DMS 273 (cell line): Measurements from ENCODE around the gene BMI1.
"Not testable (repeated sequence)": the region's sequence is repeated elsewhere in the genome, so short reads cannot be mapped to it uniquely, and the experiment has no call there.

Experiments
- DNase-seq: peaks from one replicate; lab custom pipeline; 2025; ENCODE audit not compliant: unreplicated experiment; lab: John Stamatoyannopoulos, UW

BMI1 gene

DNA sequence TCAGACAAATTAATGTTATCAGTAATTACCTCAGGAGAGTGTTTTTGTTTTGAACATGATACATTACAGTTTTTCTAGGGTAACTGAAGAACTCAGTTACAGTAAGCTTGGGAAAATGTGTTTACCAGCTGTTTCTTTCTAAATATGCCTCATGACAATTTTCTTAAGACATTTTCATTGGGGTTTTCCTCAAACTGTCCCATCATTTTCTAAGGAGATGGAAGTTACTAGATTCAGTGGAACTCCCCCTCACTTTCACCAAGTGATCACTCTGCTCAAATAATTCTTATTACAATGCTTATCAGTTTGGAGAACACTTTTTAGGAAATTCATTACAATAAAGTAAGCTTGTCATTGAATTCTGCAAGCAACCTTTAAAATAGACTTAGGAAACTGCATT is 18.0 kb downstream of the BMI1 start:
- no peak for DNase-seq

DNA sequence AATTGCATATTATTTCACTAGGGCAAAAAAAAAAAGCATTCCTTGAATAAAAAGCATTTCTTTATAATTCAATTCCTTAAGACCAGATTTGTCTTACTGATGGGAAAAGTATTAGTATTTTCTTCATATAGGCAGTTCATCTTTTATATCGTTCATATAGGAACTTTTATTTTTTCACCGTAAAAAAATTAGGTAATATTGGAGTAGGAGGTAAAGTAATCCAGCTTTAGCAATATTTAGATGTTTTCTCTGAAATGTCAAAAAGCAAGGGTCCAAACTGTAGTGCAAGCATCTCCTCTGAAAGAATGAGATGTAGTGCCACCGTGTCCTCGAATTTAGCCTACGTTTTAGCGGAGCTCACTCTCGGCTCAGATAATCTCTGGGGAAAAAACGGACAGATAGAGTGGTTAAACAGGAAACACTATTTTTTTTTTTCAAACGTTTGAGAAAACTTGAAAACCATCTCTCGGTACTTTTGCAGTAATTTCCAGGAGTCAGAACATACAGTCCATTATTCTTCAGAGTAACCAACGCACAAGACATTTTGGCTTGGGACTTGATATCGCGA is 18.9 kb downstream of the BMI1 start:
- DNase-seq: no peak

DNA sequence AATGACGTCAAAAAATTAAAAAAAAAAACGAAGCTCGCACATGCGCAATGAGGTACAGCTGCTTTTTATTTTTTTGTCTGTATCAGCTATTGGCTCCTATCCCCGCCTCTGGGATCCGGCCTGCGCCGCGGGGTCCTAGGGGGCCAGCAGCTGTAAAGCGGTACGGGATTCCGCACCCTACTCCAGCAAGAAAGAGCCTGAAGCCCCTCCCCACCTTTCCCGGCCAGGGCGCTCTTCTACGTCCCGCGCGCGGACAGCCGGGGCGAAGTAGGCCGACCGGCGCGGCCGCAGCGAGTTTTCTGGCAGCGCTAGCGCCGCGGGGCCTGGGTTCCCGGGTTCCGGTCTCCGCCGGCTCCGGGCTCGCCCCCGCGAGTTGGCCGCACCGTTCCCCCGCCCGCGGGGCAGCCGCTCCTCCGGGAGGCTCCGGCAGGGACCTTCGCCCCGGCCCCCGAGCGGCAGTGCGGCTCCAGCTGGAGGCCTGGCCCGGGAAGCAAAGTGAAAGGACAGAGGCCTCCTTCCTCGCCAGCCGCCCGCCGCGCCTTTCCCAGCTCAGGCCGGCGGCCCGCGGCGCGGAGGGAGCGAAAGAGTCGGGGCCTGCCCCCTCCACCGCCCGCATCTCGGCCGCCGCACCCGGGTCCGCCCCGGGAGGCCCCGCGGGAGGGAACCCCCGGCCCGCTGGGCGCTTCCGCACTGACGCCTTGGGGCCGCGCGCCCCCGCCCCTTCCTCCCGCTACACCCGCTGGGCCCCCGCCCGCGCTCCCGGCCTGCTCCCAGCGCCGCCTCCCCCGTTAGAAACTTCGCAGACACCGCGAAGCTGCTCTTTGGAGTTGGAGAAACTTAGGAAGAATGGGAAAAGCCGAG is 19.7 kb downstream of the BMI1 start:
- DNase-seq: peak; percentile 81

DNA sequence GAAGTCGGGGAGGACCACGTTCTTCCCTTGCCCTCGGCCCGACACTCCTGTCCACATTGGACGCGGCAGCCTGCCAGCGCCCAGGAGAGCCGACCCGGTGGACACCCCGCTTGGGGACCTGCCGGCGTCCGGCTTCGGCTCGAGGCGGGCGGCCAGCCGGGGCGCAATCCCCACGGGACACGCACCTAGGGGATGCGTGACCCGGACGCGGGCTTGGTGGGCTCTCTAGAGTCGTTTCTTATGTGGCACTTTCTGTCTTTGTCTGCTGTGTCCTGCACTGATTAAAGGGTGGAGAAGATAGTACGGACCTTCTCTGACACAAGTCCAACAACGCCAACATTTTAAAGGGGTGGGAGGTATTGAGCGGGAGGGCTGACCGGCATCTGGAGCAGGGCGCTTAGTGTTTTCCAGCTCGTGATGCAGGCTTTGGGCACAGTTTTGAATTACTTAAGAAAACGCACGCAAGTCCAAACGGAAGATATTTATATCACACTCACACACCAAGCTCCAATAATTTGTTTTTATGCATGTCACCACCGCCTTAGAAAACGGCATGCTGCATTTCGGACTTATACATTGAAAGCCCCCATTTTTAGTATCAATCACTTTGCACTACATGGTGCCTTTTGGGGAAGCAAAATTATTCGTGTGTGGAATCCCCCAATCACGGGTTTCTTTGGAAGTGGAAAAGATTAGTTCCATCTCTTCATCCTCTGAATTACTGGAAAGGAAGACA is 20.5 kb downstream of the BMI1 start:
- peak; percentile 47 for DNase-seq

DNA sequence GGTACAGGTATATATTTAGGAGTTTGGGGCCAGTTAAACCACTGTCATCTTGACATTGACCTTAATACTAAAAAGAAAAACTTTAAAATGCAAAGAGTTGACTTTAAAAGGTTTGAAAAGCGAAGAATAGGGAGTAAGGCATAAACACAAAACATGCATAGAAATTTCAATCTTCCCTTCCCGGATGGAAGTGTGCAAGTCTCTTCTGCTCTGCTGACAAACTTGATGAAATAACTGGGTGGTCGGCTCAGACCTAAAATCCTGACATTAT is 21.0 kb downstream of the BMI1 start:
- DNase-seq: no peak

DNA sequence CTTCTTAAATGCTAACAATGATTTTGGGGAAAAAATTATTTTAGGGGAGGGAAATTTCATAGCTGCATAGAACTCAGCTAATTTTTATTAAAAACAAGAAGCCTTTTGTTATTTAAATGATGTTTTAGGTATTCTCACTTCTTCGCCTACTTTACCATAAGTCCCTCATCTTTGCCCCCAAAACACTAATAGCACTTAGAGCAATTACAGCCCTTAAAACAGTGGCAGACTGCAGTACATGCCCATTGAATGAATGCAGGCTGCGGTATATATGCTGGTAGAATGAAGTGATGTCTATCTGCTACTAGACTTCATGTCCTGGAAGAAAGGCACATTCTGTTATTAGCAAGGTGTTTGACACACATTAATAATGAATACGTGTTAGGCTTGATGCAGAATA is 21.5 kb downstream of the BMI1 start:
- no peak for DNase-seq

DNA sequence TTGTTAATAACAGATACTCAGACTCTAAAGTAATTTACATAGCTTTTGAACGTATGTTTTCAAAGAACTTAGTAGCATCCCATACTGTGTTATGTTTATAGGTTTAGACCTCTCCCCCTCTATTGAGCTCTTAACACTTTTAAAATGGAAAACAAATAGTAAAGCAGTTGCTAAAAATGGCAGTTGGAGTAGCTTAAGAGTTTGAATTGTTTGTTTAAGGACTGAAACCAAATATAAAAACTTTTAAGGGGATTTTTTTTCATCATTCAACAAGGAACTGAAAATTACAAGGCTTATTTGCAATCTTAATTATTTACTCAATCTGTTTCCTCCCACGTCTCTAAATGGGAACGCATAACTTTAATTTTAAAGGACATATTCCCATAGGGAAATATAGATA is 22.8 kb downstream of the BMI1 start:
- DNase-seq: no peak

DNA sequence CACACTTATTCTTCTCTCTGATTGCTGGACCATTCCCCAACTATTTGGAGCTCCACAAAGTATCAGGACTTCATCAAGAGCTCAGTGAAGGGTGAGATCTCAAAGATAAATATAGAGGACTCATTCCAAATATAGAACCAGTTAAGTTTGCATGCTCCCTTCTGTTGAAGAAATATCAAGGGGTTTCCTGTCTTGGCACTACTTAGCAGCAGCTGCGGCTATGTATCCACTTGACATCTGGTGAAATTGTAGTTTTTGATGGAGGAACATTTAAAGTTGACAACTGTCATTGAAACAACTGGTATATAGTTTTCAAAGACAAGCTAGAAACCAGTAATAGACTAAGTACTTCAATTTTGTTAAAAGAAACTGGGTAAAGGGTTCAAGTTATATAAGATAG is 23.4 kb downstream of the BMI1 start:
- DNase-seq: peak; percentile 44

DNA sequence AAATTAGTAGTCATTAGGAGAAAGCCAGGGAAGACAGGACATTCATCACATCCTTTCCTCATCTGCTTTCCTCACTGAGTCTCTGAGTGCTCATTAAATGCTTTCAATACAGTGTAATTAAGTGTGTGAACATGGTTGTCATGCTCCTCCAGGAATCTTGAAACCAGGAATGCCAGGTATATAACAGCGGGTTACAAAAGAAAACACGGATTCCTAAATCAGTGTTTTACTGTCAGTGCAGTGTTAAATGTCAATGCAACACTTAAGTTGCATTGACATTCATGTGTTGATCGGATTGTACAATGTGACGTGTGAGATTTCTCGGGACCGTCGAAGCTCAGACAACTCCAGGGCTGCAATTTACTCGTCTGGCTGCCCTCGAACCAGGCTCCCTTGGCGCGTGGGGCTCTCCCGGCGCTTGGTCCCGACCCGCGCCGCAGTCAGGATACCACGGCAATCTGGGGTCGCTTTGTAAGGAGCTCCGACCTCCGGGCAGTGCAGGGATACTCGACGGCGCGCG is 23.9 kb downstream of the BMI1 start:
- no peak for DNase-seq

DNA sequence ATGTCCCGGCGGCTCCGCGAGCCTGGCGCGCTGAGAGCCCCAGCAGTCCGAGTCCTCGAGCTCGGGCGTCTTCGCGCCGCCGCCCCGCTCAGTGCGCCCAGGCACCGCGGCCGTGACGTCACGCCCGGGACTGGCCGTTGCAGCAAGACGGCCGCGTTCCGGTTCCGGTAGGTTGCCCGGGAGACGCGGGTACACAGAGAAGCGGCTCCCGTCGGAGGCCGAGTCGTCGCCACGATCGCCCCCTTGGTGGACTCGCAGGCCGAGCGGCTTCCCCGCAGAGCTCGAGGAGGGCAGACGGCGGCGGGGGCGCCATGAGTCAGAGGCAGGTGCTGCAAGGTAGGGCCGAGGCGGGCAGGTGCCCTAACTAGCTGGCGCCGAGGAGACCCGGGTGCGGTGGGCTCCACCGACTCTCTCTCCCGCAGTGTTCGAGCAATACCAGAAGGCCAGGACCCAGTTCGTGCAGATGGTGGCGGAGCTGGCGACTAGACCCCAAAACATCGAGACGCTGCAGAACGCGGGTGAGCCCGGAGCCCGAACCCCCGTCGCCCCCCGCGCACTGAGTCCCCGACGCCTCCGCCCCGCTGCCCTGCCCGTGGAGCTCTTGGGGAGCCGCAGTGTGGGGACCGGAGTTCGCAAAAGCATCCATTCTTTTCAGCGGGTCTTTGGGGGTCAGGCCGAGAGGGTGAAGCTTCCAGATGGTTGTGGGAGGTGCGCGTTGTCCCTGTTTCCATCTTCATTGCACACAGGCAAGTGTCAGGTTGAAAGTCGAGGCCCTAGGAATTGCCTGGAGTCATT is 24.6 kb downstream of the BMI1 start, which contains the start of gene SPAG6:
Gene SPAG6 (plus strand): TSS at position 196 of the 795 bp plus-strand sequence. CDS start 116 bp downstream, at position 312.
- peak; percentile 48 for DNase-seq

DNA sequence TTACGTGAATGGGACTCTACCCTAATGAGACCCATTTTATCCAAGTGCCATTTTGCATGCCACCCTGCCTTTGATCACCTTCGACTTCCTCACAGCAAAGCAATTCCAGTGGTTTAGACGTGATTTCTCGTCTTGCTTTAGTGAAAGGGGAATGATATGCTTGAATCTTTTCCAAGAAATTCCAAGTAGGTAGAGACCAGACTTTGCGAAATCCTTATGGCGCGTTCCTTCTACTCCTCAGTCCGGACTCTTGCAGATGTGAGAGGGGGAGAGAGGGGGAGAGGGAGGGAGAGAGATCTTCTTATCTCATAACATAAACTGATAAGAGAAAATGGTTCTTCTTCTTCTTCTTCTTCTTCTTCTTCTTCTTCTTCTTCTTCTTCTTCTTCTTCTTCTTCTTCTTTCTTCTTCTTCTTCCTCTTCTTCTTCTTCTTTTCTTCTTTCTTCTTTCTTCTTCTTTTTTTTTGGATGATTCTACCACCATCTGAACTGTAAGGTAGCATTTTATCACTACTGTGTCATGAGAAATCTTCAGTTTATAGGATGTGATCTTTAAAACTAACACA is 25.3 kb downstream of the BMI1 start:
- no peak for DNase-seq

DNA sequence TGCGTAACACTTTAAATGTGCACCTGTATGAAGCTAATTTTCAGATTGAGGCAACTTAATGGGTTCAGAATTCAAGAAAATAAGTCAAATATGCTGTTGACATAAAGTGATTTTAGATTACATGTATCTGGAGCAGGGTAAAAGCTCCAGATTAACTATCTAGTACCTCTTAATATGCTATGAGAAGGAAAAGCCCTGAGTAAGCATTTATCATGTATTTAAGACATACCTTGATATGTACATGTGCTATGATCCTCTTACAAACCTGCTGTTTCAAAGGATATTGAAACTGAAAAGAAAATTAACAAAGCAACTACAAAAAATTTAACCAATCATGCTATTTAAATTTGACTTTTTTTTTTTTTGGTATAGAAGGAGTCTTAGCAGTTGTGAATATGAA is 28.9 kb downstream of the BMI1 start:
- DNase-seq: no peak

DNA sequence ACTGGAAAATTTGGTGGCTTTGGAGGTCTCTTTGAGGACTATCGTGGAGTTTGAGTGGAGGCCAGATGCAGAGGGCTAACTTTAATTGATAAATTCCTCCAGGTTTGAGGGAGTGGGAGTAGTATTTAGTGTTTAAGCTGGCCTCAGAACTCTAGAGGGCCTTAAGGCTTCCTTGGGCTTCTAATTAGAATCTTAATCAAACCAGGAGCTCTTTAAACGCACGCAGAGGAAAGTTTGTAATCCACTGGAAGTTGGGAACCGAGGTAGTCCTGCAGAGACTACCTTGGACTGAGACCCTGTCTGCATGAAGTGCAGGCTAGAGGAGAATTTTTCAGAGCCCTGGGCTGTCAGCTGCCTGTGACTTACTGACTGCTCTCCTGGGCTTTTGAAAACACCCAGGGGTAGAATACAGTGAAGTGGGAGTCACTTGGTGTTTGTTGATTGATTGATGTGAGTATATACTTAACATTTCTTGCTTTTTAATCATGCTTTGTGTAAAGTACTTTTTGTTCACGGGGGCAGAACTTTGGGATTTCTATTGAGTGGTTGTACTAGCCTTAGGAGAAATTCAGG is 30.3 kb downstream of the BMI1 start:
- no peak for DNase-seq

DNA sequence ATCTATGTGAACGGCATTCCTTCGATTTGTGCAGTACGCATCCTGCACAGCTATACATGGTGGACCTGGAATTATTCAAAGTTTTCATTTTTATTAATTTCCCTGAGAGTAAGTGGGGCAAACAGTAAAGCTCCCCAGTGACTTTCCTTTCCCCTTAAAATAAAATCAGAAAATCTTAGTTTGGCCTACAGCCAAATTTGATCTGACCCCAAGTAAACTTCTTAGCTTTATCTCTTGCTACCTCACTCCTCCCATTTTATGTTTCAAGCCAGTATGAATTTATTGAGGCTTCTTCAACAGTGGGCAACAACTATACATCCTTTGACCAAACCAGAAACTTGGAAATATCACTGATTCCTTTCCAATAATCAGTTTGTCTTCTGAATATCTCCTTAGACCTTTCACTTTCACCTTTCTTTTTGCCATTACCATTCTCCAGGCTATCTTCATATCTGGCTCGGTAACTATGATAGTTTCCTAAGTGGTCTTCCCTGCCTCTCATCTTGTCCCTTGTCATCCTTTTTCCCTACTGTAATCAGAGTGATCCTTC is 35.5 kb downstream of the BMI1 start:
- DNase-seq: no peak

DNA sequence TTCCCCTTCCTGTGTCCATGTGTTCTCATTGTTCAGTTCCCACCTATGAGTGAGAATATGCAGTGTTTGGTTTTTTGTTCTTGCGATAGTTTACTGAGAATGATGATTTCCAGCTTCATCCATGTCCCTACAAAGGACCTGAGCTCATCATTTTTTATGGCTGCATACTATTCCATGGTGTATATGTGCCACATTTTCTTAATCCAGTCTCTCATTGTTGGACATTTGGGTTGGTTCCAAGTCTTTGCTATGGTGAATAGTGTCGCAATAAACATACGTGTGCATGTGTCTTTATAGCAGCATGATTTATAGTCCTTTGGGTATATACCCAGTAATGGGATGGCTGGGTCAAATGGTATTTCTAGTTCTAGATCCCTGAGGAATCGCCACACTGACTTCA is 36.9 kb downstream of the BMI1 start:
- not testable (repeated sequence) for DNase-seq

DNA sequence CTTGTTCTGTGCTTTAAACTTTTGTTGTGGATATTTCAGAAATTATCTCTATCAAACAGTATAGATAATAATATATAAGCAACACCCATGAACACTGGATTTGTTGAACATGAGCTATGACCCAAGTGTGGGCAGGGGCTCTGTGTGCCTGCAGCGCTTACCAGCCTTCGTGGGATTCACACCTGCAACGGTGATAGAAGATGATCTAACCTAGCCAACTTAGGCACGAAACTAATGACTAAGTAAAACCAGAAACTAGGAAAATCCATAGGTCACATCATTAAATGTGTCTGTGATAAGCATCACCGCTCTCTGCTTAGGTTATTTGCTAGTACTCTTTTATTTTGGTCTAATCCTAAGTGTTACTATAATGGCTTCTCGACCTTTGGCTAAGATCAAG is 42.4 kb downstream of the BMI1 start:
- DNase-seq: no peak

DNA sequence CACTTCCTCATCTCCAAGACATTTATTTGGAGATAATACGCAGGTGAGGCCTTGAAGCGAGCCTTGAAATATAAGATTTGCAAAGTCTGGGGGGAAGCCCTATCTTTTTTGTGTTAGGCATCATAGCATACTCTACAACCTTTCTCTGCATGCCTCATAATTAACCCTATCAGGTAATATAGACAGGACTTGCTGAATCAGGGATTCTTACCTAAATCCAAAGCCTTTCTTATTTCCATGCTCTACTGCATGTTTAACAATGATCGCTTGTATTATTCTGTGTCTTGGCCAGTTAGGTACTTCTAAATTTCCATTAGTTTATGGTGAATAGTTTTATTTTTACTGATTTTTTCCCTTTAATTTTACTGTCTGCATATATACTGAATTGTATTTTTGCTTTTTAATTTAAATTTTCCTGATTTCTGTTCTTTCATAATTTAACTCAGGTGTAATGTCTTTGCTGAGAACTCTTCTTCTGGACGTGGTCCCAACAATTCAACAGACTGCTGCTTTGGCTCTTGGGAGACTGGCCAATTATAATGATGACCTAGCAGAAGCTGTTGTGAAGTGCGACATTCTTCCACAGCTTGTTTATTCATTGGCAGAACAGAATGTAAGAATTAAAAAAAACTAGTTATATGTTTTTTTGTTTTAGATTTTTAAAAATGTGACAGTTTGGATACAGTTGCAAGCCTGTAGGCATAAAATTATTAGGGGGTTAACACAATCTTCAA is 43.7 kb downstream of the BMI1 start:
- no peak for DNase-seq

DNA sequence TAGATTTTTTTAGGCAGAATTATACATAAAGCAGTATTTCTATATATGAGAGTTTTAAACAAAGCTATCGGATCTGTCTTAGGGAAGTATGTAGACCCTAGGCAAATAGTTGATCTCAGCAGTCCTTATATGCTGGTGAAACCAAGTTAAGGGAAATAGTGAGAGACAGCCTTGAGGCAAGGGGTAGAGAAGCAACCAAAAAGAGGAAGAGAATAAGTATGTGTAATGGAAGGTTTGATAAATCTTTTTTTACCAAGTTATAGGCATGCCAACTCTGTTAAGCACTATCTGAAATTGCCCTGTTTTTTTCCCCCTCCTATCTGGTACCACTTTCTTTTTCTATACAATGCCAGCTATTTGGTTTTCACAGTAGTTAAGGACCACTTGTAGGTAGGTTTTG is 44.3 kb downstream of the BMI1 start:
- DNase-seq: no peak

DNA sequence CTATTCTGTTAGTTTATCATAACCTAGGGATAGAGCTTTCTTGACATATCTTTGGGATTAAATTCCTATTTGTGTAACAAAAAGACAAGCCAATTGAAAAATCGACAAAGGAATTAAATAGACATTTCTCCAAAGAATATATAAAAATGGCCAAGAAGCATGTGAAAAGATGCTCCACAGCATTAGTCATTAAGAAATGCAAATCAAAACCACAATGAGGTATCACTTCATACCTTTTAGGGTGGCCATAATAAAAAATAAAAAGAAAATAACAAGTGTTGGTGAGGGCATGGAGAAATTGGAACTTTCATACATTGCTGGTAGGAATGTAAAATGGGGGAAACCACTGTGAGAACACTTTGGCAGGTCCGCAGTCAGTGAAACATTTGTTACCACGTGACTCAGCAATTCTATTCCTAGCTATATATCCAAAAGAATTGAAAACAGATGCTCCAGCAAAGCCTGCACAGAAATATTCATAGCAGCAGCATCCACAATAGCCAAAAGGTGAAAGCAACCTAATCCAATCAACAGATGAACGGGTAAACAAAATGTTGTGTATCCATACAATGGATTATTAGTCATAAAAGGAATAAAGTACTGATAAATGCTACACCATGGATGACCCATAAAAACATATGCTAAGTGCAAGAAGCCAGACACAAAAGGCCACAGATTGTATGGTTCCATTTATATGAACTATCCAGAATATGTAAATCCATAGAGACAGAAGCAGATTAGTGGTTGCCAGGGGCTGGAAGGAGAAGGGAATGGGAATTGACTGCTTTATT is 44.9 kb downstream of the BMI1 start:
- no peak for DNase-seq
